ENCODE data around the gene NPSR1.
"Not testable (repeated sequence)": the region's sequence is repeated elsewhere in the genome, so short reads cannot be mapped to it uniquely, and the experiment has no call there.

Gene NPSR1

DNA sequence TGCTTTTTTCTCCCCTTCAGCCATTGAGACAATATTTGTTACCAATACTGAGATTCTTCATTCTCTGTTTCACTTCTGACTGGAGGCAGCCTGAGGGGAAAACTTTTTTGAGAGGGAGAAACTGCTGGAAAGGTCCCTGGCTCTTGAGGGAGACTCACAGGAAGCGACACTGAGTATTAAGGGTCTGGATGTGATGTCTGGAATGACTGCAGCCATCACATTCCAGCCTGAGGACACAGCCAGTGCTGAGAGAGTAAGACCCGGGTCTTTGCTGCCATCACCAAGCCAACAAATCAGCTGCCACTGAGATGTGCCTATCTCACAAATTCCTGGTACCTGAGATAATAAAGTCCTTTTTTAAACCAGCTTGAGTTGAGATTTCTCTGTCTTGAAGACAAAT, 221.9 kb downstream of the NPSR1 start:
- no peak for DNase-seq

DNA sequence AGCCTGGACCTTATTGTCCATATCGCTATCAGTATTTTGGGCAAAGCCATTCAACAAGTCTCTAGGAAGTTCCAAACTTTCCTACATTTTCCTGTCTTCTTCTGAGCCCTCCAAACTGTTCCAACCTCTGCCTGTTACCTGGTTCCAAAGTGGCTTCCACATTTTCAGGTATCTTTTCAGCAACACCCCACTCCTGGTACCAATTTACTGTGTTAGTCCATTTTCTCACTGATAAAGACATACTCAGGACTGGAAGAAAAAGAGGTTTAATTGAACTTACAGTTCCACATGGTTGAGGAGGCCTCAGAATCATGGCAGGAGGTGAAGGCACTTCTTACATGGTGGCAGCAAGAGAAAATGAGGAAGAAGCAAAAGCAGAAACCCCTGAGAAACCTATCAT, 225.8 kb downstream of the NPSR1 start:
- DNase-seq: not testable (repeated sequence)

DNA sequence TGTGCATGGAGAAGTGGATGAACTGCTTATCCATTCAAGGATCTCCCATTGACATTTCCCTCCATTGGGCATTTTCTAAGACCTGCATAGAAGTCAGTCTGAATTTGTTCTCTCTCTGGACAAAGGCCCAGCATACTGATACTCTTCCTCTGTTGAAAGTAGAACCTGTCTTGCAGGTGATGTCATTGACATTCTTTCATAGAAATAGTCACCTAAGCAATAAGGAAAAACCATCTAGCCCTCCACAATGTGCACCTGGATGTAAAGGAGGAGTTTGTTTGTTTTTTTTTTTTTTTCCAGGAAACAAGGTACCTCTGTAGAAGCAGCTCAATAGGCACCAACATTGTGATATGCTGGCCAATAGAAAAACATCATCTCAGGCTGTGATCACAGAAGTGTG, 228.8 kb downstream of the NPSR1 start:
- no peak for DNase-seq

DNA sequence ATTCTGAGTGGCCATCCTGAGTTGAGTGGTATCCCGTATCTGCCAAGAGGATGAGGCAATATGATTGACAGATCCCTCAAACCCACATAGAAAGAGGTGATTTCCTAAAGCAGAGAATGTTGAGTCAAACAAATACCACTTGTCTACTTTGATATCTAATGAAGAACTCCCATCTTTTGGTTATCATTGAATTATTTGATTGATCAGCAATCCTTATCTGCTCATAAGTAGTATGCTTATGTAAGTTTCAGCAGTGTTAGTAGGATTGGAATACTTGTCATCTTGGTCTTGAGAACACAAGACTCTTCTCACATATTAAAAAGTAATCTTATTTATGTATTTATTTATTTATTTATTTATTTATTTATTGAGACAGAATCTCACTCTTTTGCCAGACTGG, 231.9 kb downstream of the NPSR1 start:
- no peak for DNase-seq

DNA sequence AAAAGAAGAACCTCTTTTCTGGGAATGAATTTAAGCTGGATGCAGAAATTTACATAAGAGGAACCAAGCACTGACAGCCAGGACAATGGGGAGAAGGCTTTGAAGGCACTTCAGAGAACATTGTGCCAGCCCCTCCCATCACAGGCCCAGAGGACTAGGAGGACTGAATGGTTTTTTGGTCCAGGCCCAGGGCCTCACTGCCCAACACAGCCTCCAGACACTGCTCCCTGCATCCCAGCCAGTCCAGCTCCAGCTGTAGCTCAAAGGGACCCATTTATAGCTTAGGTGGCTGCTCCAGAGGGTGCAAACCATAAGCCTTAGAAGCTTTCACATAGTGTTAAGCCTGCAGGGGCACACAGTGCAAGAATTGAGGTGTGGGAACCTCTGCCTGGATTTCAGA, 237.2 kb downstream of the NPSR1 start:
- DNase-seq: no peak

Measured in NCI-H1092 treated with DMSO at 0.1 percent for 48 hours (cell line).